Calu3 (cell line): ENCODE measurements around the gene NPAS3. TPM values are rescaled to one million over a fixed set of nuclear protein-coding genes. Genes with fewer than 3 reads are reported as not detected.

Experiments used
- BruUV-seq: library from RNA; stranded (reverse); fragments of 400-500 nt; replicated peaks from 2 replicates; lab custom pipeline; 2021; lab: Mats Ljungman, UMichigan
- CTCF ChIA-PET: fragments of 300-600 bp; sonication (Branson Sonifier 250); formaldehyde crosslinking; loops from one replicate; lab custom pipeline; 2022; ENCODE audit warnings: antibody characterized with exemption; lab: Charles Lee
- DNase-seq: peaks from one replicate; pipeline ENCODE4 v3.0.0; 2022
- H3K27ac Mint-ChIP-seq: one replicate; pipeline ENCODE4 v1.8.0; 2022; ENCODE audit warnings: mixed read lengths; ENCODE audit not compliant: unreplicated experiment
- H3K27me3 Mint-ChIP-seq: one replicate; pipeline ENCODE4 v1.8.0; 2022; ENCODE audit warnings: mixed read lengths; ENCODE audit not compliant: unreplicated experiment
- H3K36me3 Mint-ChIP-seq: one replicate; pipeline ENCODE4 v1.8.0; 2022; ENCODE audit warnings: mild to moderate bottlenecking, moderate library complexity, mixed read lengths; ENCODE audit not compliant: insufficient read depth, unreplicated experiment
- H3K4me1 Mint-ChIP-seq: one replicate; pipeline ENCODE4 v1.8.0; 2022; ENCODE audit warnings: mild to moderate bottlenecking, low read depth, mixed read lengths; ENCODE audit not compliant: unreplicated experiment
- H3K4me3 Mint-ChIP-seq: one replicate; pipeline ENCODE4 v1.8.0; 2022; ENCODE audit warnings: mild to moderate bottlenecking, low read depth, moderate library complexity, mixed read lengths; ENCODE audit not compliant: unreplicated experiment
- H3K9me3 Mint-ChIP-seq: one replicate; pipeline ENCODE4 v1.8.0; 2022; ENCODE audit warnings: low read depth, mixed read lengths; ENCODE audit not compliant: unreplicated experiment
- CTCF ChIP-seq: fragments of 200-600 bp; IDR thresholded peaks from one replicate; pipeline ENCODE4 v1.8.0; 2022; ENCODE audit warnings: antibody characterized with exemption; ENCODE audit not compliant: unreplicated experiment
- intact Hi-C: fragments of 100-400 bp; cut with micrococcal nuclease; formaldehyde crosslinking; loops from one replicate; pipeline ENCODE4 v1.10.0; 2022; ENCODE audit not compliant: unreplicated experiment
- total RNA-seq: library from RNA; stranded (reverse); gene quantifications from 2 replicates; pipeline ENCODE4 v1.2.3, GENCODE V29; 2022

NPAS3 gene
- total RNA-seq, 1 experiment from 2014 or later = not detected

- TF ChIP-seq CTCF = no peak
- Mint-ChIP-seq H3K4me3 (no peak overlapping the region), H3K9me3 (no peaks in the 10 kb centered on the region), H3K27me3 (peaks cover 27% of the 10 kb centered on the region), H3K36me3 (no peaks in the 10 kb centered on the region), H3K27ac (no peak overlapping the region), H3K4me1 (no peaks in the 10 kb centered on the region)
- intact Hi-C loops = no loop called here
- CTCF ChIA-PET = no interaction called here
- BruUV-seq = no TSS peak
- DNase-seq = no peak
Observed at GRCh38 chr14:33726685-33727084, 788.0 kb downstream of the NPAS3 start.

DNA sequence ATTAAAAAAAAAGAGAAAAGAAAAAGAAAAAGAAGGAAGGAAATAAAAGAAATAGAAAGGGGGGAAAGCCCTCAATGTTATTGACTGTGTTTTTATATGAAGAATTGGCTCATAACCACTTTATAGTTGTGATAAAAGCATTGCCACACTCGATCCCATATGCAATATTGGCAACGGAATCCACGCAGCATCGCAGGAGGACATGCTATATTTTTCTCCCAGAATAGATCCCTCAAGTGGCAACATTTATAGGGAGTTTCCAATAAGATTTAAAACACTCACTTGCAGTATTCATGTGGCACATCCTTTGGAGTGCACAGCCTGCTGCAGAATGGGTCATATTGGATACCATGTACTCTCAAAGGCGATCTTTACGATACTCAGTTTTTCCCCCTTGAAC is 788.9 kb downstream of the NPAS3 start:
- Mint-ChIP-seq H3K27ac (no peak overlapping the region), H3K4me1 (no peaks in the 10 kb centered on the region), H3K36me3 (no peaks in the 10 kb centered on the region), H3K27me3 (peaks cover 30% of the 10 kb centered on the region), H3K9me3 (no peaks in the 10 kb centered on the region), H3K4me3 (no peak overlapping the region)
- TF ChIP-seq CTCF = no peak
- no TSS peak for BruUV-seq
- intact Hi-C loops = no loop called here
- CTCF ChIA-PET = no interaction called here
- DNase-seq = no peak

DNA sequence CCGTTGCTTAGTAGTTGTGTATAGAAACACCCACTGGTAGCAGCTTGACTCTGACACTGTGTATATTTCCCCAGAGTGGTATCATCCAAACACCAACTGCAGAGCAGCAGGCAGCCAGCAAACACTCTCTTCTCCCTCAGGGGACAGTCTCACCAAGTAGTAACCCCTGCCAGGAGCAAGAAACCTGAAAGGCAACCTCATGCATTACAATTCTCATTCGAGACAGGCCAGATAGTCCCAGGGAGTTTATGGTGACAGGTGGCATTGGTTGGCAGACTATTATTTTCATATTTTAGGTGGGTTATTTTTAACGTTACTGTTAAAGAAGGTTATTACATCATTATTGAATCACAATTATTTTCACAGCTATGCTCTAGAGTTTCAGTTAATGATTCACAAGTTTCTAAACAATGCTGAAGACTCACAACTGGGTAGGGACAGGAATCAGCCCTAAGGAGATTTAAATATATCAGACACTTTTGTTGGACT is 789.4 kb downstream of the NPAS3 start:
- Mint-ChIP-seq H3K4me1 (no peaks in the 10 kb centered on the region), H3K36me3 (no peaks in the 10 kb centered on the region), H3K27ac (no peak overlapping the region), H3K9me3 (no peaks in the 10 kb centered on the region), H3K4me3 (no peak overlapping the region), H3K27me3 (peaks cover 31% of the 10 kb centered on the region)
- intact Hi-C loops = no loop called here
- CTCF ChIA-PET = no interaction called here
- no peak for DNase-seq
- TF ChIP-seq CTCF = no peak
- BruUV-seq = no TSS peak

DNA sequence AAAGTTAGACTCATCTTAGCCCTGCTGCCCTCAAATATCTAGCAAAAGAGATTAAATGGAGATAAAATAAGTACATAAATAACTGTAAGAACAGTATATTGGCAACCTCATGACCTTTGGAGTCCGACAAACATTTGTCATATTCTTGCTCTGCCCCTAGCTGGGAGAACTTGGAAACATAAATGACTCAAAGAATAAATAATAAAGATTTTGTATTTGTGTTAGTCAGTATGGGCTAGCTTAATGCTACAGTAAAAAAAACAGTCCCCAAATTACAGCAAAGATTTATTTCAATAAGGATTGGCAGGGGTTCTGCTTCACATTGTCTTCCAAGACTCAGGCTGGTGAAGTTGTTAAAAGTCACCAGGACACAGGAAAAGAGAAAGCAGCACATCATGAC is 791.5 kb downstream of the NPAS3 start:
- Mint-ChIP-seq H3K9me3 (no peaks in the 10 kb centered on the region), H3K27me3 (peaks cover 28% of the 10 kb centered on the region), H3K27ac (no peak overlapping the region), H3K36me3 (no peaks in the 10 kb centered on the region), H3K4me3 (no peak overlapping the region), H3K4me1 (no peaks in the 10 kb centered on the region)
- BruUV-seq = no TSS peak
- intact Hi-C loops = no loop called here
- DNase-seq = no peak
- CTCF ChIA-PET = no interaction called here
- no peak for TF ChIP-seq CTCF
